ENCODE results near the gene ADD1.

ADD1 gene

GRCh38 chr4:2797545-2798305 is 45.9 kb upstream of the ADD1 start:
- no peak for DNase-seq (ENCODE audit: low read depth)
- TF ChIP-seq CTCF (conservative IDR thresholded peaks at IDR 0.05; ENCODE audit: control insufficient read depth, insufficient read depth, low read depth, low read length): no peak
- no peak overlapping the region for H3K4me3 ChIP-seq (ENCODE audit: control insufficient read depth, low read depth, low read length)

- DNase-seq (ENCODE audit: low read depth): no peak
- H3K4me3 ChIP-seq (ENCODE audit: control insufficient read depth, low read depth, low read length): no peak overlapping the region
- no peak for TF ChIP-seq CTCF (conservative IDR thresholded peaks at IDR 0.05; ENCODE audit: control insufficient read depth, insufficient read depth, low read depth, low read length)
These were observed 45.0 kb upstream of the ADD1 start for GRCh38 chr4:2798399-2799223.

- no peak for TF ChIP-seq CTCF (conservative IDR thresholded peaks at IDR 0.05; ENCODE audit: control insufficient read depth, insufficient read depth, low read depth, low read length)
- H3K4me3 ChIP-seq (ENCODE audit: control insufficient read depth, low read depth, low read length): no peak overlapping the region
- DNase-seq (ENCODE audit: low read depth): no peak
These were observed 44.3 kb upstream of the ADD1 start for GRCh38 chr4:2799224-2799911.

GRCh38 chr4:2799971-2800690 is 43.5 kb upstream of the ADD1 start:
- DNase-seq (ENCODE audit: low read depth): no peak
- no peak for TF ChIP-seq CTCF (conservative IDR thresholded peaks at IDR 0.05; ENCODE audit: control insufficient read depth, insufficient read depth, low read depth, low read length)
- H3K4me3 ChIP-seq (ENCODE audit: control insufficient read depth, low read depth, low read length): no peak overlapping the region

- H3K4me3 ChIP-seq (ENCODE audit: control insufficient read depth, low read depth, low read length): no peak overlapping the region
- no peak for TF ChIP-seq CTCF (conservative IDR thresholded peaks at IDR 0.05; ENCODE audit: control insufficient read depth, insufficient read depth, low read depth, low read length)
- DNase-seq (ENCODE audit: low read depth): peak; percentile 44
These were observed 42.7 kb upstream of the ADD1 start for GRCh38 chr4:2800691-2801596.

All from fibroblast of mammary gland (primary cell).